Fibroblast of lung (primary cell): ENCODE data around the gene MT1H. TPM values are rescaled to one million over a fixed set of nuclear protein-coding genes. Genes with fewer than 3 reads are reported as not detected.

Source experiments
- DNase-seq, 2 donors: peaks; one replicate each; pipeline versions ENCODE4 v3.0.0 to v3.0.0-alpha.2; 2010; ENCODE audit warnings: low read depth in 2 of 2
- H2AFZ ChIP-seq: 2 replicates; pipeline ENCODE4 v1.5.1; 2012; ENCODE audit warnings: low read length, control low read depth, inconsistent platforms
- H3K27ac ChIP-seq: 2 replicates; pipeline ENCODE4 v1.5.1; 2011; ENCODE audit warnings: low read length, control low read depth; ENCODE audit not compliant: insufficient read depth
- H3K27me3 ChIP-seq: 2 replicates; pipeline ENCODE4 v1.5.1; 2011; ENCODE audit warnings: mild to moderate bottlenecking, low read length; ENCODE audit not compliant: control insufficient read depth, insufficient read depth
- H3K36me3 ChIP-seq: 2 replicates; pipeline ENCODE4 v1.5.1; 2011; ENCODE audit warnings: low read length; ENCODE audit not compliant: control insufficient read depth, insufficient read depth
- H3K4me1 ChIP-seq: 2 replicates; pipeline ENCODE4 v1.5.1; 2011; ENCODE audit warnings: low read length; ENCODE audit not compliant: control insufficient read depth, insufficient read depth; ENCODE audit errors: extremely low read depth
- H3K4me2 ChIP-seq: 2 replicates; pipeline ENCODE4 v1.5.1; 2011; ENCODE audit warnings: low read length, control low read depth; ENCODE audit not compliant: insufficient read depth; ENCODE audit errors: extremely low read depth
- H3K4me3 ChIP-seq, 4 experiments: fragments of 200-600 bp in 1 of 4; sonication (generic) in 1 of 4; replicated peaks in 1 of 4; 2 replicates each; pipeline ENCODE4 v1.5.1; 2011 to 2016; ENCODE audit warnings: low read length in 4 of 4, low read depth in 3 of 4, mild to moderate bottlenecking in 3 of 4, control low read depth in 2 of 4, inconsistent platforms in 1 of 4, mixed read lengths in 1 of 4; ENCODE audit not compliant: insufficient read depth in 1 of 4; ENCODE audit errors: control extremely low read depth in 1 of 4
- H3K79me2 ChIP-seq: 2 replicates; pipeline ENCODE4 v1.5.1; 2012; ENCODE audit warnings: mild to moderate bottlenecking, low read length, inconsistent platforms; ENCODE audit not compliant: control insufficient read depth, insufficient read depth
- H3K9ac ChIP-seq: 2 replicates; pipeline ENCODE4 v1.5.1; 2011; ENCODE audit warnings: mild to moderate bottlenecking, low read length, control low read depth; ENCODE audit not compliant: insufficient read depth
- H3K9me3 ChIP-seq: 2 replicates; pipeline ENCODE4 v1.5.1; 2012; ENCODE audit warnings: low read depth, low read length; ENCODE audit not compliant: control insufficient read depth, insufficient read depth
- H4K20me1 ChIP-seq: 2 replicates; pipeline ENCODE4 v1.5.1; 2011; ENCODE audit warnings: low read length; ENCODE audit not compliant: control insufficient read depth, insufficient read depth; ENCODE audit errors: extremely low read depth
- EZH2 ChIP-seq: IDR thresholded peaks from 2 replicates; pipeline ENCODE4 v1.5.1; 2012; ENCODE audit warnings: low read length, control low read depth, mild to moderate bottlenecking; ENCODE audit errors: missing control alignments
- polyA plus RNA-seq, 2 donors: library from polyadenylated mRNA; depleted of rRNA in 1 of 2; stranded (reverse) in 1 of 2; unstranded in 1 of 2; fragments of >200 nt; gene quantifications; 2 replicates each; pipeline ENCODE4 v1.2.1, GENCODE V29; 2011 to 2012; ENCODE audit warnings: missing spikeins in 1 of 2
- total RNA-seq: library from RNA; depleted of rRNA; stranded (reverse); fragments of >200 nt; gene quantifications from 2 replicates; pipeline ENCODE4 v1.2.1, GENCODE V29; 2014
- TF ChIP-seq, protein P1 (sequence below), 2 donors: IDR thresholded peaks in 1 of 2; conservative IDR thresholded peaks in 1 of 2; 1 replicate in 1 of 2; 2 replicates in 1 of 2; pipeline ENCODE4 v1.5.1; 2011 to 2012; ENCODE audit warnings: low read length in 2 of 2, control low read depth in 1 of 2, inconsistent platforms in 1 of 2, low read depth in 1 of 2, mild to moderate bottlenecking in 1 of 2

MT1H gene
- total and polyA plus RNA-seq, 2 donors (not counting 1 experiment from before 2014, with no cell fraction given) = not detected

DNA sequence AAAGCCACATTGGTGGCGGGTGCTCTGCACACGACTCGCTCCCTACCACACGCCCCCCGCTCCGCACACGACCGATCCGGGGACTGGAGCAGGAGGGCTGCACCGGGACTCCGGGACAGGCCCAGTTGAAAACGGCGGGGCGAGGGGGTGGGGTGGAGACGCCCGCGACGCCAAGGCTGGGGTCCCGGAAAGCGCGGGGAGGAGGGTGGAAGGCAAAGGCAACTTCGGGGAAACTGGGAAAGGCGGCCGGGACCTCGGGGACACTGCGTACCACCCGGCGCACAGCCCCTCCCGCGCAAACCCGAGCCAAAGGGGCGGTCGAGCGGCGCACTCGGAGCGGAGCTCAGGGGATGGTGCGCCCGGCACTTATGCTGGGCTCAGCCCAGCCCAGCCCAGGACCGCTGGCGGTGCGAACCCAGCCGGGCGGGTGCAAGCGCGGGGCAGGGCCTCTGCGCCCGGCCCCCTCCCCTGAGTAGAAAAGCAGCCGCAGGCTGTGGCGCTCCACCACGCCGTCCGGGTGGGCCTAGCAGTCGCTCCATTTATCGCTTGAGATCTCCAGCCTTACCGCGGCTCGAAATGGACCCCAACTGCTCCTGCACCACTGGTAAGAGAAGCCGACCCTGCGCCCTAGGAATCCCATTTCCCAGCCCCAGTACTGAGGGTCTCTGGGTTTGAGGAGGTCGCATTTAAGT, 37.3 kb upstream of the MT1H start, which contains the start of gene MT1M:
Gene MT1M (plus strand): TSS at position 504 of the 692 bp plus-strand sequence. CDS start 73 bp downstream, at position 577.
- Histone ChIP-seq H3K4me2 (peak within 1 kb of the TSS; percentile 77), H3K9me3 (no peaks in the 10 kb centered on the region), H3K36me3 (no peaks in the 10 kb centered on the region), H3K4me1 (peaks cover 2% of the 10 kb centered on the region), H3K27me3 (no peaks in the 10 kb centered on the region), H3K27ac (no peak within 1 kb of the TSS), H2AFZ (peak within 1 kb of the TSS; percentile 91), H3K79me2 (no peaks in the 10 kb centered on the region), H4K20me1 (no peaks in the 10 kb centered on the region), H3K9ac (peak within 1 kb of the TSS; percentile 26), H3K4me3 (peak within 1 kb of the TSS; percentile 32 to 58 (median 41))
- TF ChIP-seq EZH2 = no peak
- TF ChIP-seq, protein P1, sequence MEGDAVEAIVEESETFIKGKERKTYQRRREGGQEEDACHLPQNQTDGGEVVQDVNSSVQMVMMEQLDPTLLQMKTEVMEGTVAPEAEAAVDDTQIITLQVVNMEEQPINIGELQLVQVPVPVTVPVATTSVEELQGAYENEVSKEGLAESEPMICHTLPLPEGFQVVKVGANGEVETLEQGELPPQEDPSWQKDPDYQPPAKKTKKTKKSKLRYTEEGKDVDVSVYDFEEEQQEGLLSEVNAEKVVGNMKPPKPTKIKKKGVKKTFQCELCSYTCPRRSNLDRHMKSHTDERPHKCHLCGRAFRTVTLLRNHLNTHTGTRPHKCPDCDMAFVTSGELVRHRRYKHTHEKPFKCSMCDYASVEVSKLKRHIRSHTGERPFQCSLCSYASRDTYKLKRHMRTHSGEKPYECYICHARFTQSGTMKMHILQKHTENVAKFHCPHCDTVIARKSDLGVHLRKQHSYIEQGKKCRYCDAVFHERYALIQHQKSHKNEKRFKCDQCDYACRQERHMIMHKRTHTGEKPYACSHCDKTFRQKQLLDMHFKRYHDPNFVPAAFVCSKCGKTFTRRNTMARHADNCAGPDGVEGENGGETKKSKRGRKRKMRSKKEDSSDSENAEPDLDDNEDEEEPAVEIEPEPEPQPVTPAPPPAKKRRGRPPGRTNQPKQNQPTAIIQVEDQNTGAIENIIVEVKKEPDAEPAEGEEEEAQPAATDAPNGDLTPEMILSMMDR (conservative IDR thresholded peaks at IDR 0.05 in 1 of 2, IDR thresholded peaks at IDR 0.05 in 1 of 2; ENCODE audit: low read depth in 1 of 2, low read length in 2 of 2) = no peak
- peak in 1 of 2 donors; percentile 23 for DNase-seq

GRCh38 chr16:56632848-56633365, 36.7 kb upstream of the MT1H start:
- Histone ChIP-seq H3K9me3 (no peaks in the 10 kb centered on the region), H4K20me1 (no peaks in the 10 kb centered on the region), H3K4me1 (peaks cover 2% of the 10 kb centered on the region), H2AFZ (peak overlapping the region; percentile 91), H3K4me3 (peak overlapping the region; percentile 32 to 58 (median 41)), H3K27ac (no peak overlapping the region), H3K27me3 (peaks cover 3% of the 10 kb centered on the region), H3K36me3 (no peaks in the 10 kb centered on the region), H3K4me2 (peak overlapping the region; percentile 77), H3K9ac (peak overlapping the region; percentile 26), H3K79me2 (no peaks in the 10 kb centered on the region)
- no peak for TF ChIP-seq EZH2
- TF ChIP-seq, protein P1 (conservative IDR thresholded peaks at IDR 0.05 in 1 of 2, IDR thresholded peaks at IDR 0.05 in 1 of 2; ENCODE audit: low read depth in 1 of 2, low read length in 2 of 2) = no peak
- no peak for DNase-seq

DNA sequence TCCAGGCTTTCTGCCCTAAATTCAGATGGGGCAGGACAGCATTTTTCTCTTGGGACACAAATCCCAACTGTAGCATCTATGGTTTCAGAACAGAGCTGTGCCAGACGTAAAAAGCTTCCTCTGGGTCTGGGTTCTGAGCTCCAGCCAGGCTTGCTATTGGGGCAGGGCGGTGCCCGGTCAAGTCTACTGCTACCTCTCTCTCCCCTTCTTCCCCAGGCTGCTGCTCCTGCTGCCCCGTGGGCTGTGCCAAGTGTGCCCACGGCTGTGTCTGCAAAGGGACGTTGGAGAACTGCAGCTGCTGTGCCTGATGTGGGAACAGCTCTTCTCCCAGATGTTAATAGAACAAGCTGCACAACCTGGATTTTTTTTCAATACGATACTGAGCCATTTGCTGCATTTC, 36.1 kb upstream of the MT1H start:
- Histone ChIP-seq H3K36me3 (no peaks in the 10 kb centered on the region), H3K27ac (no peak overlapping the region), H3K9me3 (no peaks in the 10 kb centered on the region), H3K4me2 (no peak overlapping the region), H3K27me3 (peaks cover 5% of the 10 kb centered on the region), H2AFZ (no peak overlapping the region), H3K79me2 (no peaks in the 10 kb centered on the region), H4K20me1 (no peaks in the 10 kb centered on the region), H3K9ac (no peak overlapping the region), H3K4me3 (no peak overlapping the region), H3K4me1 (peaks cover 2% of the 10 kb centered on the region)
- no peak for TF ChIP-seq EZH2
- TF ChIP-seq, protein P1 (conservative IDR thresholded peaks at IDR 0.05 in 1 of 2, IDR thresholded peaks at IDR 0.05 in 1 of 2; ENCODE audit: low read depth in 1 of 2, low read length in 2 of 2) = no peak
- no peak for DNase-seq
